Anterior cingulate cortex (tissue), 58 donors: ENCODE results near the gene CD46.

Experiments used
- DNase-seq, 58 donors: peaks; one replicate each; lab custom pipeline; 2025; lab: John Stamatoyannopoulos, UW

The CD46 gene

GRCh38 chr1:207793327-207793726 lies 41.5 kb downstream of the CD46 start:
- no peak for DNase-seq

GRCh38 chr1:207794861-207795260 lies 43.0 kb downstream of the CD46 start:
- DNase-seq: no peak

GRCh38 chr1:207797229-207797973 lies 45.5 kb downstream of the CD46 start:
- peak in 42 of 58 donors; percentile 18 to 88 (median 61) for DNase-seq

GRCh38 chr1:207798847-207799246 lies 47.0 kb downstream of the CD46 start:
- no peak for DNase-seq

- no peak for DNase-seq
Observed at GRCh38 chr1:207799989-207800648, 48.3 kb downstream of the CD46 start.

GRCh38 chr1:207801819-207802218 lies 50.0 kb downstream of the CD46 start:
- no peak for DNase-seq

- no peak for DNase-seq
Observed at GRCh38 chr1:207803678-207804077, 51.8 kb downstream of the CD46 start.

- no peak for DNase-seq
Observed at GRCh38 chr1:207804721-207805468, 53.0 kb downstream of the CD46 start.

GRCh38 chr1:207805841-207806421 lies 54.1 kb downstream of the CD46 start:
- DNase-seq: peak in 46 of 58 donors; percentile 37 to 87 (median 68)

- DNase-seq: no peak
Observed at GRCh38 chr1:207806531-207807325, 54.9 kb downstream of the CD46 start.

- no peak for DNase-seq
Observed at GRCh38 chr1:207807326-207807689, 55.5 kb downstream of the CD46 start.

- DNase-seq: peak in 30 of 58 donors; percentile 13 to 80 (median 55)
Observed at GRCh38 chr1:207807690-207808321, 56.0 kb downstream of the CD46 start.

- DNase-seq: peak in 4 of 58 donors; percentile 29 to 44 (median 40)
Observed at GRCh38 chr1:207808322-207808705, 56.5 kb downstream of the CD46 start.

GRCh38 chr1:207808911-207809555 lies 57.2 kb downstream of the CD46 start:
- no peak for DNase-seq

- DNase-seq: no peak
Observed at GRCh38 chr1:207810173-207810572, 58.3 kb downstream of the CD46 start.

- DNase-seq: no peak
Observed at GRCh38 chr1:207810606-207811295, 58.9 kb downstream of the CD46 start.

- DNase-seq: no peak
Observed at GRCh38 chr1:207811319-207811718, 59.5 kb downstream of the CD46 start.

GRCh38 chr1:207811920-207812720 lies 60.3 kb downstream of the CD46 start:
- DNase-seq: peak in 44 of 58 donors; percentile 29 to 82 (median 63)
